Measurements from ENCODE around the gene CNTNAP5.

CNTNAP5 gene

GRCh38 chr2:124664363-124664762, 639.3 kb downstream of the CNTNAP5 start:
- Histone ChIP-seq H3K4me3 (ENCODE audit: low read length) (no peak overlapping the region), H3K9me3 (ENCODE audit: low read length) (no peaks in the 10 kb centered on the region), H3K36me3 (ENCODE audit: insufficient read depth, low read length) (no peaks in the 10 kb centered on the region), H3K4me1 (ENCODE audit: insufficient read depth, low read length) (no peaks in the 10 kb centered on the region), H3K27me3 (ENCODE audit: insufficient read depth, low read length) (no peaks in the 10 kb centered on the region), H2AFZ (ENCODE audit: low read depth, low read length) (no peak overlapping the region)

- no peak overlapping the region for H2AFZ ChIP-seq (ENCODE audit: low read depth, low read length)
Observed at GRCh38 chr2:124666976-124667375, 641.9 kb downstream of the CNTNAP5 start.

GRCh38 chr2:124668161-124668560, 643.1 kb downstream of the CNTNAP5 start:
- no peak overlapping the region for H2AFZ ChIP-seq (ENCODE audit: low read depth, low read length)
- no peaks in the 10 kb centered on the region for H3K9me3 ChIP-seq (ENCODE audit: low read length)
- no peaks in the 10 kb centered on the region for H3K4me1 ChIP-seq (ENCODE audit: insufficient read depth, low read length)
- H3K4me3 ChIP-seq (ENCODE audit: low read length): no peak overlapping the region
- H3K36me3 ChIP-seq (ENCODE audit: insufficient read depth, low read length): no peaks in the 10 kb centered on the region
- H3K27me3 ChIP-seq (ENCODE audit: insufficient read depth, low read length): no peaks in the 10 kb centered on the region

More at GRCh38 chr2:124666976-124667375, 641.9 kb downstream of the CNTNAP5 start:
- H3K27me3 ChIP-seq (ENCODE audit: insufficient read depth, low read length): no peaks in the 10 kb centered on the region
- no peaks in the 10 kb centered on the region for H3K9me3 ChIP-seq (ENCODE audit: low read length)
- H3K36me3 ChIP-seq (ENCODE audit: insufficient read depth, low read length): no peaks in the 10 kb centered on the region
- no peaks in the 10 kb centered on the region for H3K4me1 ChIP-seq (ENCODE audit: insufficient read depth, low read length)
- H3K4me3 ChIP-seq (ENCODE audit: low read length): no peak overlapping the region

- no peaks in the 10 kb centered on the region for H3K4me1 ChIP-seq (ENCODE audit: insufficient read depth, low read length)
- H2AFZ ChIP-seq (ENCODE audit: low read depth, low read length): no peak overlapping the region
- H3K9me3 ChIP-seq (ENCODE audit: low read length): no peaks in the 10 kb centered on the region
- no peaks in the 10 kb centered on the region for H3K27me3 ChIP-seq (ENCODE audit: insufficient read depth, low read length)
- no peak overlapping the region for H3K4me3 ChIP-seq (ENCODE audit: low read length)
- no peaks in the 10 kb centered on the region for H3K36me3 ChIP-seq (ENCODE audit: insufficient read depth, low read length)
Observed at GRCh38 chr2:124670187-124670586, 645.1 kb downstream of the CNTNAP5 start.

DNA sequence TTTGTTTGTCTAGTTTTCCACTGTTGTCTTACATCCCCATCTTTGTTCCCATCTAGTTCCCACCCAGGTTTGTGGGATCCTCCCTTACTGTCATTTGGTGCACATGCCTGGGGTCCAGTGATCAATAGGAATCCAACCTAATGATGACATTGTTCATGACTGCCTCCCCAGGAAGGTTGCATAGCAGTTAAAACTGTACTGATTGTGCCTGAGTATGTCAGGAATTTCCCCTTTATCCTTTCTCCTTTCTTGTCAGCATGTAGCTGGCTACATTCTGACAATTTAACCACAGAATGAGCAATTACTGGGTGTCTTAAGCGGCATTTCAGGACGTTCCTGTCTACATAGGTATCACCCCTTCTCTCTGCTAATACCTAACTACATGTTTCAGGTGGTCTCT, 653.0 kb downstream of the CNTNAP5 start:
- Histone ChIP-seq H3K36me3 (ENCODE audit: insufficient read depth, low read length) (no peaks in the 10 kb centered on the region), H3K4me3 (ENCODE audit: low read length) (no peak overlapping the region)

GRCh38 chr2:124683536-124684428, 658.7 kb downstream of the CNTNAP5 start:
- no peaks in the 10 kb centered on the region for H3K9me3 ChIP-seq (ENCODE audit: low read length)
- no peaks in the 10 kb centered on the region for H3K4me1 ChIP-seq (ENCODE audit: insufficient read depth, low read length)
- no peak overlapping the region for H3K4me3 ChIP-seq (ENCODE audit: low read length)

More for the DNA sequence above, 653.0 kb downstream of the CNTNAP5 start:
- Histone ChIP-seq H3K4me1 (ENCODE audit: insufficient read depth, low read length) (no peaks in the 10 kb centered on the region), H3K27me3 (ENCODE audit: insufficient read depth, low read length) (no peaks in the 10 kb centered on the region), H3K9me3 (ENCODE audit: low read length) (no peaks in the 10 kb centered on the region), H2AFZ (ENCODE audit: low read depth, low read length) (no peak overlapping the region)

GRCh38 chr2:124689348-124689747, 664.3 kb downstream of the CNTNAP5 start:
- Histone ChIP-seq H3K9me3 (ENCODE audit: low read length) (no peaks in the 10 kb centered on the region), H3K4me3 (ENCODE audit: low read length) (no peak overlapping the region), H2AFZ (ENCODE audit: low read depth, low read length) (no peak overlapping the region), H3K36me3 (ENCODE audit: insufficient read depth, low read length) (no peaks in the 10 kb centered on the region), H3K4me1 (ENCODE audit: insufficient read depth, low read length) (no peaks in the 10 kb centered on the region), H3K27me3 (ENCODE audit: insufficient read depth, low read length) (no peaks in the 10 kb centered on the region)

More at GRCh38 chr2:124683536-124684428, 658.7 kb downstream of the CNTNAP5 start:
- Histone ChIP-seq H3K27me3 (ENCODE audit: insufficient read depth, low read length) (no peaks in the 10 kb centered on the region), H3K36me3 (ENCODE audit: insufficient read depth, low read length) (no peaks in the 10 kb centered on the region), H2AFZ (ENCODE audit: low read depth, low read length) (no peak overlapping the region)

DNA sequence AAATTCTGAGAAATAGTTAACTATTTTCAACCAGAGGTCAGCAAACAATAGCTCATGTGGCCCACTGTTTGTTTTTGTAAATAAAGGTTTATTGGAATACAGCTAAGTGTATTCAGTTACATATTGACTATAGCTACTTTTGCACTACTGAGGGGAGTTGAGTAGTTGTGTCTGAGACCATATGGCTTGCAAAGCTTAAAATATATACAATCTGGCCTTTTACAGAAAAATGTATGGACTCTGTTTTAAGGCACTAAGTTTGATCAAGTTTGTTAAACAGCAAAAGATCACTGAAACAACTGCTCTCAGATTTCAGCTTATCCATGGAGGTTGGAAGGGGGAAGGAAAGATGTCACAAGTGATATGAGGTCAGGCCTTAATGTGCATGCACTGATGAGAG, 667.1 kb downstream of the CNTNAP5 start:
- H3K9me3 ChIP-seq (ENCODE audit: low read length): no peaks in the 10 kb centered on the region
- H3K36me3 ChIP-seq (ENCODE audit: insufficient read depth, low read length): no peaks in the 10 kb centered on the region
- no peak overlapping the region for H3K4me3 ChIP-seq (ENCODE audit: low read length)
- H3K4me1 ChIP-seq (ENCODE audit: insufficient read depth, low read length): no peaks in the 10 kb centered on the region
- no peak overlapping the region for H2AFZ ChIP-seq (ENCODE audit: low read depth, low read length)
- H3K27me3 ChIP-seq (ENCODE audit: insufficient read depth, low read length): no peaks in the 10 kb centered on the region

DNA sequence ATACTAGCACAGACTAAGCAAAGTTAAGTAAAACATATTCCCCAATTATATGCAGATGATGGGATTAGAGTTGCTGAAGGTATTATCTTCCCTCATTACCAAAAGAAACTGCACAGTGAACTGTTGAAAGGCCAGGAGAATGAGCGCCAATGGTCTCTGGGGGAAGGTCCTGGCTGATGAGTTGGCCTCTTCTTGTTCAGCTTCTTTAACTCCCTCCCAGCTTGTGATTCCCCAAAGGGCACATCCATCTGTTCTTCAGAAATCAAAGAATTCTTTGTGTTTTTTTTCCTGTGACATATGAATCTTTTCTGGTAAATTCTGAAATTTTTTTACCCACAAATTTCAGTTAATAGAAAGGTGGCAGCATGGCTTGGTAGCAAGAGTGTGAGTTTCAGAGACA, 667.6 kb downstream of the CNTNAP5 start:
- no peak overlapping the region for H2AFZ ChIP-seq (ENCODE audit: low read depth, low read length)
- H3K4me1 ChIP-seq (ENCODE audit: insufficient read depth, low read length): no peaks in the 10 kb centered on the region
- no peak overlapping the region for H3K4me3 ChIP-seq (ENCODE audit: low read length)
- no peaks in the 10 kb centered on the region for H3K27me3 ChIP-seq (ENCODE audit: insufficient read depth, low read length)
- H3K9me3 ChIP-seq (ENCODE audit: low read length): no peaks in the 10 kb centered on the region
- H3K36me3 ChIP-seq (ENCODE audit: insufficient read depth, low read length): no peaks in the 10 kb centered on the region

DNA sequence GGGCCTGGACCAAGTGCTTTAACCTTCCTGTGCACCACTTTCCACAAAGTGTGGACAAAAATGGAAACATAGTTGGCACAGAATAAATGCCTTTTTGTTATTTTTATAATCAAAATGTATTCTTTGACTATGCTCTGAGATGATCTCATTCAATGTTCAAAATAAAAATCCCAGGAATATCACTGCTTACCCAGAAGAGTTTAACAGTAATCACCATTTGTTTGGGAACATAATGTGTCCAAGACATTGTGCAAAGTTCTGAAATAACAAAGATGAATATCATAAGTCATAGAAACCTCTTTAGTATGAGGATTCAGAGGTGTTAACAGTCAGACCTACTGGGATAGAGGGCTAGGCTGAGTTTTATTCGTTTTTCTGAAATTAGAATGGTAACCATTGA, 668.1 kb downstream of the CNTNAP5 start:
- Histone ChIP-seq H3K4me3 (ENCODE audit: low read length) (no peak overlapping the region), H2AFZ (ENCODE audit: low read depth, low read length) (no peak overlapping the region), H3K36me3 (ENCODE audit: insufficient read depth, low read length) (no peaks in the 10 kb centered on the region), H3K27me3 (ENCODE audit: insufficient read depth, low read length) (no peaks in the 10 kb centered on the region), H3K9me3 (ENCODE audit: low read length) (no peaks in the 10 kb centered on the region), H3K4me1 (ENCODE audit: insufficient read depth, low read length) (no peaks in the 10 kb centered on the region)

DNA sequence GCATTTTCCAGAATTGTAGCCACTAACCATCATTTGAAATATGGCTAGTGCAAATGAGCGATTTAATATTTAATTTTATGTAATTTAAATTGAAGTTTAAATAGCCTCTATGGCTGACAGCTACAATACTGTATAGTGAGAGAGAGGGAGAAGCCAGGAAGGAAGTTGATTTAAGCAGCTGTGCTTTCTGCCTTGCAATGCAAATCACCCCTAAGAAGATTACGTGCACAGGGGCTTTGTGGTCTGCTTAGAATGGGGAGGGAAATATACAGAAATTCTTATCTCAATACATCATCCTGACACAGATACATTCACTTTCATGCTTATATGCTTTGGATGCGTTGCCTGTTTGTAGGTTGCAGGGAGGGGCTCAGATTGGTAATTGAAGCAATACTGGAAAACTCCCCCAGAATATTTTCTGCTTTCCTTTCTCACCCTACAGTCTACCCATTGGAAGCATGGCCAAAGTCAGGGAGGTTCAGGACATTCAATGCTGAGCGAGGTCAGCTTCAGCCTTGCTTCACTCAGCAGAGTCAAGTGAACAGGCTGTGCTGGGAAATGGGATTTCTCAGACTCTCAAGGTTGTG, 674.0 kb downstream of the CNTNAP5 start:
- H3K9me3 ChIP-seq (ENCODE audit: low read length): no peaks in the 10 kb centered on the region
- H3K27me3 ChIP-seq (ENCODE audit: insufficient read depth, low read length): no peaks in the 10 kb centered on the region
- H3K36me3 ChIP-seq (ENCODE audit: insufficient read depth, low read length): no peaks in the 10 kb centered on the region
- no peak overlapping the region for H3K4me3 ChIP-seq (ENCODE audit: low read length)
- H2AFZ ChIP-seq (ENCODE audit: low read depth, low read length): no peak overlapping the region
- no peaks in the 10 kb centered on the region for H3K4me1 ChIP-seq (ENCODE audit: insufficient read depth, low read length)

DNA sequence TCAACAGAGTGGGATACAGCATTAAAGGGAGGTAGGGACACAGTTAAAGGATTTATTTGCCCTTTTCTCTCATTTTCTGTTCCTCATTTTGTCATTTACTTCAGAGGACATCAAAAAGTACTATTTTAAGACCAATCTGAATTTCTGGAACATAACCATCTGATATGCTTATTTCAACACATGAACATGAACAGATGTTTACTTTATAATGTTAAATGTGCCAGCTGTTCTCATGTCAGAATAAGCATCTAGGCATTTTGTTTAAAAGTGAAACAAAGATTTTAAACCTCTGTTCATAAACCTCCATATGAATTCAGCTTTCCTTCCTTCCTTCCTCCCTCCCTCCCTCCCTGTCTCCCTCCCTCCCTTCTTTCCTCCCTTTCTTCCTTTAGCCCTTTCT, 677.7 kb downstream of the CNTNAP5 start:
- Histone ChIP-seq H3K27me3 (ENCODE audit: insufficient read depth, low read length) (no peaks in the 10 kb centered on the region), H2AFZ (ENCODE audit: low read depth, low read length) (no peak overlapping the region), H3K9me3 (ENCODE audit: low read length) (no peaks in the 10 kb centered on the region), H3K4me1 (ENCODE audit: insufficient read depth, low read length) (no peaks in the 10 kb centered on the region), H3K36me3 (ENCODE audit: insufficient read depth, low read length) (no peaks in the 10 kb centered on the region), H3K4me3 (ENCODE audit: low read length) (no peak overlapping the region)

DNA sequence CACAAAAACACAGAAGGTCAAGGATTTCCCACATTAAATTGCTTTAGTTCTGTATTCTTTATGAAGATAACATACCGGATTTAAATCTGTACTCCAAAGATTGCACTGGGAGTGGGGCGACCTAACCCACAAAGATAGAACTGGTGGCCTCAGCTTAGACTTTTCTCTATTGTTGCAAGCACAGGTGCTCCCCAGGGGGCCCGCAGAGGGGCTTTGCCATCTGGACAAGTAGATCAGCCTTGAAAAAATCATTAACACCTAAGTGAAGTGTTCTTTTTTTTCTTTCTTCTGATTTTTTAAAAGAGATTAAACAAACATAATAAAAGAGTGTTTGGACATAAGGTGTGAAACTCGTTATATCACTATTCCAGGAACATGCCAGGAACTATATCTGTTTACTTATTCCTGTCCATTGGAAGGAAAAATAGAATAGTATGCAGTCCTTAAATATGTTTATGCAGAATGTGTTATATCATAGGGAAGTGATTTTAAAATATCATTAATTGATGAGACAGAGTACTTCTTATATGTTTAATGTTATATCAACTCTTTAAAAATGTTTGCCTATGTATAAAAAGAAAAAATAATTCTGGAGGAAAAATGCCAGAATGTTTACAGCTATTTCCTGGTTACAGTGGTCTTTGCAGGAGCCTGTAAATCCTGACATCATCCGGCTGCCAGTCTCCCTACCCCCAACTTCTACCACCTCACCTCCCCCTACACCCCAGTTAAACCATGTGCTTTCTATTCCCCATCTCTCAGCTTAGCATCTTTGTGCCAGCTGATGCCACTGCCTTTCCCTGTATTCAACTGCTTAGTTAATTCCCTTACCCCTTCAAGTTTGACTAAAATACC, 679.2 kb downstream of the CNTNAP5 start:
- Histone ChIP-seq H2AFZ (ENCODE audit: low read depth, low read length) (no peak overlapping the region), H3K27me3 (ENCODE audit: insufficient read depth, low read length) (no peaks in the 10 kb centered on the region), H3K36me3 (ENCODE audit: insufficient read depth, low read length) (no peaks in the 10 kb centered on the region), H3K4me1 (ENCODE audit: insufficient read depth, low read length) (no peaks in the 10 kb centered on the region), H3K9me3 (ENCODE audit: low read length) (no peaks in the 10 kb centered on the region), H3K4me3 (ENCODE audit: low read length) (no peak overlapping the region)
